Neural progenitor cell (in vitro differentiated cells): ENCODE measurements around the gene EYS. TPM values are rescaled to one million over a fixed set of nuclear protein-coding genes. Genes with fewer than 3 reads are reported as not detected.
A peak's percentile ranks its signal among the peaks of the same experiment; 100 is the strongest.

Experiments
- DNase-seq: peaks from one replicate; pipeline ENCODE4 v3.0.0-alpha.2; 2016; ENCODE audit warnings: low spot score
- H2AFZ ChIP-seq: fragments of 200-600 bp; sonication (generic); replicated peaks from 2 replicates; pipeline ENCODE4 v1.6.1; 2016; ENCODE audit warnings: antibody characterized with exemption
- H3F3A ChIP-seq: fragments of 200-600 bp; sonication (generic); 2 replicates; pipeline ENCODE4 v1.6.1; 2016; ENCODE audit warnings: antibody characterized with exemption, low read depth
- H3K27ac ChIP-seq: fragments of 200-600 bp; sonication (generic); 2 replicates; pipeline ENCODE4 v1.5.1; 2016; ENCODE audit warnings: mild to moderate bottlenecking
- H3K27me3 ChIP-seq: fragments of 200-600 bp; sonication (generic); 2 replicates; pipeline ENCODE4 v1.6.1; 2016; ENCODE audit warnings: mild to moderate bottlenecking, moderate library complexity
- H3K36me3 ChIP-seq: fragments of 200-600 bp; sonication (generic); 2 replicates; pipeline ENCODE4 v1.5.1; 2016
- H3K4me1 ChIP-seq: fragments of 200-600 bp; sonication (generic); 2 replicates; pipeline ENCODE4 v1.6.1; 2016; ENCODE audit warnings: mixed run types
- H3K4me2 ChIP-seq: fragments of 200-600 bp; sonication (generic); 2 replicates; pipeline ENCODE4 v1.6.1; 2016
- H3K4me3 ChIP-seq: fragments of 200-600 bp; sonication (generic); 2 replicates; pipeline ENCODE4 v1.5.1; 2016
- H3K79me2 ChIP-seq: fragments of 200-600 bp; sonication (generic); 2 replicates; pipeline ENCODE4 v1.6.1; 2016; ENCODE audit warnings: low read depth
- H3K9ac ChIP-seq: fragments of 200-600 bp; sonication (generic); 2 replicates; pipeline ENCODE4 v1.6.1; 2016
- H3K9me3 ChIP-seq: fragments of 200-600 bp; sonication (generic); 2 replicates; pipeline ENCODE4 v1.5.1; 2016; ENCODE audit warnings: low read depth
- H4K20me1 ChIP-seq: fragments of 200-600 bp; sonication (generic); 2 replicates; pipeline ENCODE4 v1.6.1; 2016; ENCODE audit warnings: low read depth
- H3K27ac Mint-ChIP-seq: 3 replicates; pipeline ENCODE4 v1.8.0; 2021; ENCODE audit warnings: mixed read lengths
- H3K27me3 Mint-ChIP-seq: 2 replicates; pipeline ENCODE4 v1.8.0; 2022; ENCODE audit warnings: low read depth, mild to moderate bottlenecking, inconsistent platforms, moderate library complexity, mixed read lengths; ENCODE audit not compliant: insufficient read depth
- H3K36me3 Mint-ChIP-seq: 3 replicates; pipeline ENCODE4 v1.8.0; 2021; ENCODE audit warnings: mixed read lengths
- H3K4me1 Mint-ChIP-seq: 3 replicates; pipeline ENCODE4 v1.8.0; 2021; ENCODE audit warnings: mixed read lengths
- H3K4me3 Mint-ChIP-seq: 3 replicates; pipeline ENCODE4 v1.8.0; 2021; ENCODE audit warnings: mild to moderate bottlenecking, moderate library complexity, mixed read lengths
- H3K9me3 Mint-ChIP-seq: 3 replicates; pipeline ENCODE4 v1.8.0; 2020; ENCODE audit warnings: mixed read lengths
- CTCF ChIP-seq: fragments of 200-600 bp; sonication (generic); IDR thresholded peaks from 2 replicates; pipeline ENCODE4 v1.5.1; 2017; ENCODE audit warnings: antibody characterized with exemption, mild to moderate bottlenecking
- EZH2 ChIP-seq: fragments of 200-600 bp; sonication (generic); IDR thresholded peaks from 2 replicates; pipeline ENCODE4 v1.6.1; 2017; ENCODE audit warnings: antibody characterized with exemption, mild to moderate bottlenecking, moderate library complexity
- EZH2phosphoT487 ChIP-seq: fragments of 200-600 bp; sonication (generic); IDR thresholded peaks from 2 replicates; pipeline ENCODE4 v1.6.1; 2017; ENCODE audit warnings: antibody characterized with exemption
- total RNA-seq: library from RNA; depleted of rRNA; stranded (reverse); fragments of >200 nt; gene quantifications from 2 replicates; pipeline ENCODE4 v1.2.3, GENCODE V29; 2015; ENCODE audit warnings: low replicate concordance

EYS gene
- total RNA-seq, 1 donor from 2014 or later, result not detected

DNA sequence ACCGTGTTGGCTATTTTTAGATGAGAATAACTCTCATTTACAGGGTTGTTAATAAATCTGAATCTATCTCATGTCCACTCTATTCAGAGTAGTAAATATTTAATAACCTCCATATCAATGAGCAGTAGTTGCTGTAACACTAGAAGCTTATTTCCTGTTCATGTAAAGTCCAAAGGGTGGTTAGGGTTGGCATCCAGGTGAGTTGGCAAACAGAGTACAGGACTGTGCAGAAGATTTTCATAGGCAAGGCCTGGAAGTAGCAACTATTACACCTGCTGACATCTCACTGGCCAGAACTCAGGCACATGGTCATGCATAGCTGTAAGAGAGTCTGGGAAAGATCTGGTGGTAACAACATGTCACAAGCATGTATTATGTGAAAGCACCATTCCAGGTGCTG is 1923.9 kb downstream of the EYS start:
- H3K36me3 ChIP-seq, result no peaks in the 10 kb centered on the region
- H2AFZ ChIP-seq, result no peak overlapping the region
- no peak overlapping the region for H3K27ac ChIP-seq
- H3K27me3 ChIP-seq, result no peaks in the 10 kb centered on the region
- no peak overlapping the region for H3K27ac Mint-ChIP-seq
- no peaks in the 10 kb centered on the region for H3F3A ChIP-seq
- no peaks in the 10 kb centered on the region for H3K79me2 ChIP-seq
- H3K4me1 ChIP-seq, result peaks cover 1% of the 10 kb centered on the region
- peaks cover 2% of the 10 kb centered on the region for H3K9me3 Mint-ChIP-seq
- no peak overlapping the region for H3K4me3 Mint-ChIP-seq
- H3K4me1 Mint-ChIP-seq, result no peaks in the 10 kb centered on the region
- DNase-seq, result no peak
- TF ChIP-seq EZH2 (no peak), EZH2phosphoT487 (no peak), CTCF (no peak)
- H3K27me3 Mint-ChIP-seq, result no peaks in the 10 kb centered on the region
- no peak overlapping the region for H3K4me2 ChIP-seq
- no peaks in the 10 kb centered on the region for H3K36me3 Mint-ChIP-seq
- no peak overlapping the region for H3K9ac ChIP-seq
- no peaks in the 10 kb centered on the region for H3K9me3 ChIP-seq
- H4K20me1 ChIP-seq, result no peaks in the 10 kb centered on the region
- no peak overlapping the region for H3K4me3 ChIP-seq

- Histone ChIP-seq H3K9me3 (no peaks in the 10 kb centered on the region), H4K20me1 (no peaks in the 10 kb centered on the region), H3K4me3 (no peak overlapping the region), H3K27me3 (no peaks in the 10 kb centered on the region), H3F3A (no peaks in the 10 kb centered on the region), H3K36me3 (no peaks in the 10 kb centered on the region), H3K4me2 (no peak overlapping the region), H3K79me2 (no peaks in the 10 kb centered on the region), H2AFZ (peak overlapping the region; percentile 27), H3K9ac (no peak overlapping the region), H3K4me1 (no peaks in the 10 kb centered on the region), H3K27ac (no peak overlapping the region)
- no peaks in the 10 kb centered on the region for H3K4me1 Mint-ChIP-seq
- no peak overlapping the region for H3K27ac Mint-ChIP-seq
- H3K4me3 Mint-ChIP-seq, result no peak overlapping the region
- H3K27me3 Mint-ChIP-seq, result no peaks in the 10 kb centered on the region
- H3K36me3 Mint-ChIP-seq, result no peaks in the 10 kb centered on the region
- DNase-seq, result no peak
- no peaks in the 10 kb centered on the region for H3K9me3 Mint-ChIP-seq
- TF ChIP-seq CTCF (no peak), EZH2phosphoT487 (no peak), EZH2 (no peak)
Observed at GRCh38 chr6:63774961-63775360, 1932.1 kb downstream of the EYS start.

- H3K9me3 ChIP-seq, result no peaks in the 10 kb centered on the region
- no peaks in the 10 kb centered on the region for H3K36me3 ChIP-seq
- H2AFZ ChIP-seq, result no peak overlapping the region
- H3K27me3 ChIP-seq, result no peaks in the 10 kb centered on the region
- H3K4me1 ChIP-seq, result no peaks in the 10 kb centered on the region
- H3K27ac ChIP-seq, result no peak overlapping the region
- H3K36me3 Mint-ChIP-seq, result no peaks in the 10 kb centered on the region
- no peaks in the 10 kb centered on the region for H3K27me3 Mint-ChIP-seq
- no peaks in the 10 kb centered on the region for H3K79me2 ChIP-seq
- no peaks in the 10 kb centered on the region for H3F3A ChIP-seq
- H3K4me3 ChIP-seq, result no peak overlapping the region
- no peak for DNase-seq
- H3K4me1 Mint-ChIP-seq, result no peaks in the 10 kb centered on the region
- H3K27ac Mint-ChIP-seq, result no peak overlapping the region
- no peak overlapping the region for H3K9ac ChIP-seq
- no peak overlapping the region for H3K4me2 ChIP-seq
- H4K20me1 ChIP-seq, result no peaks in the 10 kb centered on the region
- no peaks in the 10 kb centered on the region for H3K9me3 Mint-ChIP-seq
- TF ChIP-seq EZH2phosphoT487, result no peak
- no peak for TF ChIP-seq CTCF
- no peak for TF ChIP-seq EZH2
- H3K4me3 Mint-ChIP-seq, result no peak overlapping the region
Observed at GRCh38 chr6:63773200-63773599, 1933.8 kb downstream of the EYS start.

DNA sequence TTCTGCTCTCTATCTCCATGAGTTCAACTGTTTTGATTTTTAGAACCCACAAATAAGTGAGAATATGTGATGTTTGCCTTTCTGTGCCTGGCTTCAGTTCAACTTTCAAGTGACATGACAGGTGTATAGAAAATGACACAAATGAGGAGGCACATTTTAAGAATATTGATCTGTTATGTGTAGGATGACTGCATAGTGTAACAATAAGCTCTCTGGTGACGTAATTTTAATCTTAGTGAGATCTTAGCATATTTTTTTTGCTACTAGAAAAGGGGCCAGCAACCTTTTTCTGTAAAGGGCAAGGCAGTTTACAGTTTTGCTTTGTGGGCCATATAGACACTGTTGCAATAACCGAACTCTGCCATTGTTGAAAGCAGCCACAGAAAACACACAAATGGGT is 1941.2 kb downstream of the EYS start:
- no peaks in the 10 kb centered on the region for H4K20me1 ChIP-seq
- no peak overlapping the region for H3K4me3 ChIP-seq
- H2AFZ ChIP-seq, result no peak overlapping the region
- no peaks in the 10 kb centered on the region for H3K4me1 Mint-ChIP-seq
- no peak overlapping the region for H3K27ac Mint-ChIP-seq
- H3K36me3 Mint-ChIP-seq, result no peaks in the 10 kb centered on the region
- TF ChIP-seq CTCF (no peak), EZH2phosphoT487 (no peak)
- H3F3A ChIP-seq, result no peaks in the 10 kb centered on the region
- H3K4me2 ChIP-seq, result no peak overlapping the region
- no peak for DNase-seq
- H3K9me3 ChIP-seq, result no peaks in the 10 kb centered on the region
- no peaks in the 10 kb centered on the region for H3K27me3 ChIP-seq
- no peaks in the 10 kb centered on the region for H3K36me3 ChIP-seq
- H3K9me3 Mint-ChIP-seq, result peaks cover 6% of the 10 kb centered on the region
- H3K4me3 Mint-ChIP-seq, result no peak overlapping the region
- no peak overlapping the region for H3K27ac ChIP-seq
- no peaks in the 10 kb centered on the region for H3K4me1 ChIP-seq
- H3K79me2 ChIP-seq, result no peaks in the 10 kb centered on the region
- no peaks in the 10 kb centered on the region for H3K27me3 Mint-ChIP-seq
- no peak overlapping the region for H3K9ac ChIP-seq
